ENCODE results near the gene TBX22.
"Not testable (repeated sequence)": the region's sequence is repeated elsewhere in the genome, so short reads cannot be mapped to it uniquely, and the experiment has no call there.

Gene TBX22
- total RNA-seq = 0 to 0.18 (median 0) reads per million in 4 experiments

- DNase-seq = no peak
Measured at GRCh38 chrX:80014141-80014940, at the start of gene TBX22. TSS of gene TBX22 (plus strand) at chrX:80014753. CDS start at chrX:80022270, 7,517 bp downstream.

- DNase-seq = no peak
Measured at GRCh38 chrX:79975605-79976004, 38.9 kb upstream of the TBX22 start.

GRCh38 chrX:80004458-80004857, 10.1 kb upstream of the TBX22 start:
- no peak for DNase-seq

- no peak for DNase-seq
Measured at GRCh38 chrX:80011522-80011921, 3.0 kb upstream of the TBX22 start.

- DNase-seq = no peak
Measured at GRCh38 chrX:80016182-80016581, 1.6 kb downstream of the TBX22 start.

GRCh38 chrX:80021621-80022020, 7.1 kb downstream of the TBX22 start:
- DNase-seq = no peak

- no peak for DNase-seq
Measured at GRCh38 chrX:80022363-80023031, 7.9 kb downstream of the TBX22 start.

GRCh38 chrX:80026116-80026515, 11.6 kb downstream of the TBX22 start:
- DNase-seq = no peak

- DNase-seq = not testable (repeated sequence)
Measured at GRCh38 chrX:80066156-80066555, 51.6 kb downstream of the TBX22 start.

- DNase-seq = not testable (repeated sequence)
Measured at GRCh38 chrX:80075625-80076024, 61.1 kb downstream of the TBX22 start.
